WI38 (cell line): ENCODE measurements around the gene GUCA2A.

ENCODE experiments used
- H3K4me3 ChIP-seq: 2 replicates; pipeline ENCODE4 v1.5.1; 2011; ENCODE audit warnings: low read depth, mild to moderate bottlenecking, control low read depth, low read length
- TF ChIP-seq, protein P1 (sequence below): IDR thresholded peaks from 2 replicates; pipeline ENCODE4 v1.5.1; 2012; ENCODE audit warnings: low read depth, mild to moderate bottlenecking, control low read depth, low read length

GUCA2A gene

DNA sequence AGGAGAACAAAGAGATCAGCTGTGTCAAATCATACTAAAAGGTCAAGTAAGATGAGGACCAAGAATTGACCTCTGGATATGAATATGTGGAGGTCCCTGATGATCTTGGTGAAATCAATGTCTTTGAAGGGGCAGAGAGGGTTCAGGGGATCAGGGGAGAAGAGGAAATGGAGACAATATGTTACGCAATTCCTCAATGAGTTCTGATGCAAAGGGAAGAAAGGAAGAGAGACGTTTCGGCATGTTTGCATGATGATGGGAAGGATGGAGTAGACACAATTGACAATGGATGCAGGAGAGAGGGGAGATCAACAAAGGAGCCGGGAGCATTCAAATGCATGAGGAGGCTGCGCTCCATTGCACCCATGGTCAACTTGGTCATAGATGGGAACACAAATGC lies 47.3 kb downstream of the GUCA2A start:
- TF ChIP-seq, protein P1, sequence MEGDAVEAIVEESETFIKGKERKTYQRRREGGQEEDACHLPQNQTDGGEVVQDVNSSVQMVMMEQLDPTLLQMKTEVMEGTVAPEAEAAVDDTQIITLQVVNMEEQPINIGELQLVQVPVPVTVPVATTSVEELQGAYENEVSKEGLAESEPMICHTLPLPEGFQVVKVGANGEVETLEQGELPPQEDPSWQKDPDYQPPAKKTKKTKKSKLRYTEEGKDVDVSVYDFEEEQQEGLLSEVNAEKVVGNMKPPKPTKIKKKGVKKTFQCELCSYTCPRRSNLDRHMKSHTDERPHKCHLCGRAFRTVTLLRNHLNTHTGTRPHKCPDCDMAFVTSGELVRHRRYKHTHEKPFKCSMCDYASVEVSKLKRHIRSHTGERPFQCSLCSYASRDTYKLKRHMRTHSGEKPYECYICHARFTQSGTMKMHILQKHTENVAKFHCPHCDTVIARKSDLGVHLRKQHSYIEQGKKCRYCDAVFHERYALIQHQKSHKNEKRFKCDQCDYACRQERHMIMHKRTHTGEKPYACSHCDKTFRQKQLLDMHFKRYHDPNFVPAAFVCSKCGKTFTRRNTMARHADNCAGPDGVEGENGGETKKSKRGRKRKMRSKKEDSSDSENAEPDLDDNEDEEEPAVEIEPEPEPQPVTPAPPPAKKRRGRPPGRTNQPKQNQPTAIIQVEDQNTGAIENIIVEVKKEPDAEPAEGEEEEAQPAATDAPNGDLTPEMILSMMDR, result no peak
- H3K4me3 ChIP-seq, result no peak overlapping the region

DNA sequence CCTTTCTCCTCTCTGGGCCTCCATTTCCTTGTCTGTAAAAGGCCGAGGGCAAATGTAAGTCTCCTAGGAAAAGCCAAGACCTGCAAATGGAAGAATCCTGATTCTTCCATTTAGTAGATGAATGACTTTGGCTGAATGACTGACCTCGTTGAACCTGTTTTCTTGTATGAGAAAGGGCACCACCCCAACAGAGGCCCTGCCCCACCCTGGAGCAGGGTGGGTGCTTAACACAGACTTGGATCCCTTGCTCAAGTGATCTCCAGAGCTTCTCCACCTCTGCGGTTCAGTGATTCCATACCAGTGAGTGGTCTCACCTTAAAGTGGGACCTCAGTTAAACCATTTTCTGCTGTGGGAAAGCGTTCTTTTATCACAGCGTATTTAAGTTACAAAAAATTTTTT lies 50.3 kb downstream of the GUCA2A start:
- H3K4me3 ChIP-seq, result no peak overlapping the region
- TF ChIP-seq, protein P1, result no peak
